GM19468 (cell line): ENCODE data around the gene NSUN7.
A peak's percentile ranks its signal among the peaks of the same experiment; 100 is the strongest.

ENCODE experiments used
- ATAC-seq: cut with Tn5 transposase; IDR thresholded peaks from one replicate; pipeline ENCODE4 v1.9.1; 2021; ENCODE audit warnings: mild to moderate bottlenecking, moderate library complexity, moderate number of reproducible peaks; ENCODE audit not compliant: unreplicated experiment; ENCODE audit errors: extremely low read depth

Gene NSUN7

GRCh38 chr4:40734497-40734896 lies 15.3 kb upstream of the NSUN7 start:
- no peak for ATAC-seq

GRCh38 chr4:40736910-40737309 lies 12.8 kb upstream of the NSUN7 start:
- ATAC-seq, result no peak

GRCh38 chr4:40737879-40738278 lies 11.9 kb upstream of the NSUN7 start:
- ATAC-seq, result no peak

- ATAC-seq, result no peak
Observed at GRCh38 chr4:40739347-40739746, 10.4 kb upstream of the NSUN7 start.

- ATAC-seq, result no peak
Observed at GRCh38 chr4:40744218-40744617, 5.5 kb upstream of the NSUN7 start.

GRCh38 chr4:40745285-40745984 lies 4.3 kb upstream of the NSUN7 start:
- no peak for ATAC-seq

- no peak for ATAC-seq
Observed at GRCh38 chr4:40747207-40747835, 2.4 kb upstream of the NSUN7 start.

- no peak for ATAC-seq
Observed at GRCh38 chr4:40750461-40751258, 905 bp downstream of the NSUN7 start.

GRCh38 chr4:40755616-40756015 lies 5.9 kb downstream of the NSUN7 start:
- no peak for ATAC-seq

- peak; percentile 85 for ATAC-seq
Observed at GRCh38 chr4:40763228-40763716, 13.5 kb downstream of the NSUN7 start.

GRCh38 chr4:40769266-40769665 lies 19.5 kb downstream of the NSUN7 start:
- no peak for ATAC-seq

GRCh38 chr4:40778090-40778489 lies 28.3 kb downstream of the NSUN7 start:
- no peak for ATAC-seq

GRCh38 chr4:40782876-40783275 lies 33.1 kb downstream of the NSUN7 start:
- ATAC-seq, result no peak

- ATAC-seq, result no peak
Observed at GRCh38 chr4:40785727-40786126, 36.0 kb downstream of the NSUN7 start.

- ATAC-seq, result no peak
Observed at GRCh38 chr4:40788331-40788730, 38.6 kb downstream of the NSUN7 start.

GRCh38 chr4:40789031-40789430 lies 39.3 kb downstream of the NSUN7 start:
- ATAC-seq, result no peak

- no peak for ATAC-seq
Observed at GRCh38 chr4:40789771-40790170, 40.0 kb downstream of the NSUN7 start.

GRCh38 chr4:40800064-40800463 lies 50.3 kb downstream of the NSUN7 start:
- ATAC-seq, result peak; percentile 77

- ATAC-seq, result no peak
Observed at GRCh38 chr4:40804598-40804997, 54.8 kb downstream of the NSUN7 start.

GRCh38 chr4:40808926-40809457 lies 59.2 kb downstream of the NSUN7 start:
- ATAC-seq, result no peak

GRCh38 chr4:40811956-40812355 lies 62.2 kb downstream of the NSUN7 start:
- no peak for ATAC-seq
